GM18498 (cell line): Measurements from ENCODE around the gene BAZ2B.
A peak's percentile ranks its signal among the peaks of the same experiment; 100 is the strongest.
"Not testable (repeated sequence)": the region's sequence is repeated elsewhere in the genome, so short reads cannot be mapped to it uniquely, and the experiment has no call there.

ENCODE experiments used
- ATAC-seq: cut with Tn5 transposase; IDR thresholded peaks from one replicate; pipeline ENCODE4 v1.9.1; 2021; ENCODE audit warnings: mild to moderate bottlenecking, moderate library complexity; ENCODE audit not compliant: unreplicated experiment

Gene BAZ2B, protein sequence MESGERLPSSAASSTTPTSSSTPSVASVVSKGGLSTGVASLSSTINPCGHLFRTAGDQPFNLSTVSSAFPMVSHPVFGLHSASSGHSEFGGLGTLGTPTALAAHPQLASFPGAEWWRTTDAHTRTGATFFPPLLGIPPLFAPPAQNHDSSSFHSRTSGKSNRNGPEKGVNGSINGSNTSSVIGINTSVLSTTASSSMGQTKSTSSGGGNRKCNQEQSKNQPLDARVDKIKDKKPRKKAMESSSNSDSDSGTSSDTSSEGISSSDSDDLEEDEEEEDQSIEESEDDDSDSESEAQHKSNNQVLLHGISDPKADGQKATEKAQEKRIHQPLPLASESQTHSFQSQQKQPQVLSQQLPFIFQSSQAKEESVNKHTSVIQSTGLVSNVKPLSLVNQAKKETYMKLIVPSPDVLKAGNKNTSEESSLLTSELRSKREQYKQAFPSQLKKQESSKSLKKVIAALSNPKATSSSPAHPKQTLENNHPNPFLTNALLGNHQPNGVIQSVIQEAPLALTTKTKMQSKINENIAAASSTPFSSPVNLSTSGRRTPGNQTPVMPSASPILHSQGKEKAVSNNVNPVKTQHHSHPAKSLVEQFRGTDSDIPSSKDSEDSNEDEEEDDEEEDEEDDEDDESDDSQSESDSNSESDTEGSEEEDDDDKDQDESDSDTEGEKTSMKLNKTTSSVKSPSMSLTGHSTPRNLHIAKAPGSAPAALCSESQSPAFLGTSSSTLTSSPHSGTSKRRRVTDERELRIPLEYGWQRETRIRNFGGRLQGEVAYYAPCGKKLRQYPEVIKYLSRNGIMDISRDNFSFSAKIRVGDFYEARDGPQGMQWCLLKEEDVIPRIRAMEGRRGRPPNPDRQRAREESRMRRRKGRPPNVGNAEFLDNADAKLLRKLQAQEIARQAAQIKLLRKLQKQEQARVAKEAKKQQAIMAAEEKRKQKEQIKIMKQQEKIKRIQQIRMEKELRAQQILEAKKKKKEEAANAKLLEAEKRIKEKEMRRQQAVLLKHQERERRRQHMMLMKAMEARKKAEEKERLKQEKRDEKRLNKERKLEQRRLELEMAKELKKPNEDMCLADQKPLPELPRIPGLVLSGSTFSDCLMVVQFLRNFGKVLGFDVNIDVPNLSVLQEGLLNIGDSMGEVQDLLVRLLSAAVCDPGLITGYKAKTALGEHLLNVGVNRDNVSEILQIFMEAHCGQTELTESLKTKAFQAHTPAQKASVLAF (N-terminal part only)

GRCh38 chr2:159616286-159616701 lies at the start of gene BAZ2B:
Gene BAZ2B (minus strand): TSS chr2:159616548. CDS start chr2:159478719, 137,829 bp downstream.
- ATAC-seq, result peak; percentile 43

- ATAC-seq, result no peak
Observed at GRCh38 chr2:159661286-159661685, 44.9 kb upstream of the BAZ2B start.

GRCh38 chr2:159658881-159659873 lies 42.8 kb upstream of the BAZ2B start:
- ATAC-seq, result no peak

- ATAC-seq, result no peak
Observed at GRCh38 chr2:159653962-159654361, 37.6 kb upstream of the BAZ2B start.

DNA sequence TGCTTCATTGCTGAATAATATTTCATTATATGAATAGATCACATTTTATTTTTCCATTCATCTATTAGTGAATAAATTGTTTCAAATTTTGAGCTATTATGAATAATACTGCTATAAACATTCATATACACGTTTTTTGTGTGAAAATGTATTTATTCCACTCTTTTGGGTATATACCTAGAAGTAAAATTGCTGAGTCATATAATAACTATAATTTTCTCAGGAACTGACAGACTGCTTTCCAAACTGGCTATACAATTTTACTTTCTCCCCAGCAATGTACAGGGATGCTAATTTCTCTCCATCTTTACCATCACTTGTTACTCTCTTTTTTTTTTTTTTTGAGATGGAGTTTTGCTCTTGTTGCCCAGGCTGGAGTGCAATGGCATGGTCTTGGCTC lies 35.5 kb upstream of the BAZ2B start:
- no peak for ATAC-seq

- ATAC-seq, result no peak
Observed at GRCh38 chr2:159650574-159650973, 34.2 kb upstream of the BAZ2B start.

GRCh38 chr2:159648643-159649042 lies 32.3 kb upstream of the BAZ2B start:
- ATAC-seq, result no peak

GRCh38 chr2:159647667-159648066 lies 31.3 kb upstream of the BAZ2B start:
- ATAC-seq, result no peak

GRCh38 chr2:159640176-159640575 lies 23.8 kb upstream of the BAZ2B start:
- no peak for ATAC-seq

DNA sequence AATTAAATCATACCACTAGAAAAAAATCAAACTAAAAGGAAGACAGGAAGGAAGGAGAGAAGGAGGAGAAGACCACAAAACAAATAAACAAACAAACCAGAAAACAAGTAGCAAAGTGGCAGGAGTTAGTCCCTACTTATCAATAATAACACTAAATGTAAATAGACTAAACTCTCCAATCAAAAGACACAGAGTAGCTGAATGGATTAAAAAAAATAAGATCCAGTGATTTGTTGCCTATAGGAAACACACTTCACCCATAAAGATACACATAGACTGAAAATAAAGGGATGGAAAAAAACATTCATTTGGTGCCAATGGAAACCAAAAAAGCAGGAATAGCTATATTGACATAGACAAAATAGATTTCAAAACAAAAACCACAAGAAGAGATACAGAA lies 23.4 kb upstream of the BAZ2B start:
- no peak for ATAC-seq

DNA sequence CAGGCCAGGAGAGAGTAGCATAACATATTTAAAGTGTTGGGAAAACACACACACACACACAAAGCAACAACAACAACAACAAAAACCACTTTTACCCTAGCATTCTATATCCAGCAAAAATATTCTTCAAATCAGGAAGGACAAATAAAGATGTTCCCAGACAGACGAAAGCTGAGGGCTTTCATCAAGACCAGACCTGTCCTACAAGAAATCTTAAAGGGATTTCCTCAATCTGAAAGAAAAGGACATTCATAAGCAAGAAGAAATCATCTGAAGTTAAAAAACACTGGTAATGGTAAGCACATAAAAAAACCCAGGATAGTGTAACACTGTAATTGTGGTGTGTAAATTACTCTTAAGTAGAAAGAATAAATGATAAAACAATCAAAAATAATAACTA lies 22.7 kb upstream of the BAZ2B start:
- ATAC-seq, result no peak

DNA sequence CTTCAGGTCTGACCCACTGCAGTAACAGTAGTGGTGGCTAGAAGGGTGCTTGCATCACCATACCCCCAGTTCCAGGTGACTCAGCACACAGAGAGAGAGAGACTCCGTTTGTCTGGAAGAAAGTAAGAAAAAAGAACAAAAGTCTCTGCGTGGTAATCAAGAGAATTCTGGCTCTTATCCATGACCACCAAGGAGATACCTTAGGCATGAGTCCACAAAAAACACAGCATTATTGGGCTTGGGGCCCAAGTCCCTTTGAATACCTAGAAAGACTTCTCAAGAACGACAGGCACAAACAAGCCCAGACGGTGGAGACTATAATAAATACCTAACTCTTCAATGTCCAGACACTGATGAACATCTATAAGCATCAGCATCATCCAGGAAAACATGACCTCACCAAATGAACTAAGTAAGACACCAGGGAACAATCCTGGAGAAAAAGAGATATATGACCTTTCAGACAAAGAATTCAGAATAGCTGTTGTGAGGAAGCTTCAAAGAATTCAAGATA lies 21.7 kb upstream of the BAZ2B start:
- ATAC-seq, result no peak

GRCh38 chr2:159637240-159637639 lies 20.9 kb upstream of the BAZ2B start:
- ATAC-seq, result no peak

DNA sequence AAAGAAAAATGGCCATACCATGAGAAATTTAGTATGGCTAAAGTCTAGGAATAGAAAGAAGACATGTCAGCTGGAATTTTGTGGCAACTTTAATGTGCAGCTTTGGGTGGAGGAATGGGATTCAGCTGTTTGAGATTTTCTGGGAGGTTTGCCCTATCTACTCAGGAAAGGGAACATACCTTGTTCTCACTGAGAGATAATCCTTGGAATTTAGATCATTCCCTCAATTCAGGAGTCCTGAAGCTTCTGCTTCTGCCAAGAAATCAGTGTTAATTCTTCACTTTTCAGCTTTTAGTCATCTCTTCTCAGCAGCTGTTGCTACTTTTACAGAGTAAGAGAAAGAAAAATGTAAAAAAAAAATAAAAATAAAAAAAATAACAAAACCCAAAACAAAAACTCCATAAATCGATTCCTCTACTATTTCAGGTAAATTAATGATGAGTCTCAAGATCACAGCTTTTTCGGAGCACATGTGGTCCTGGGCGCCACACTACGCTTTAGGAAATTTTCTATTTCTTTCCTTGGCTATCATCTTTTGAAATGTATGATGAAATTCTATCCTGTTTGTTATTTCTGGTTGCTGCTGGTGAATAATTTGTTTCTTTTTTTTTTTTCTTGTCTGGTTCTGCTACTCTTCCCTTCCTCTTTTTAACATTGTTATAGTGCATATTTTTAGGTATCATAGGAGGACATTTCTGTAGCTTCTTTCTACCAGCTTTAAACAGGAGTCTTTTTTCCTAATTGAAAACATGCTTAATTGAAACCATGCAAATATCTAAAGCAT lies 18.9 kb upstream of the BAZ2B start:
- ATAC-seq, result no peak

DNA sequence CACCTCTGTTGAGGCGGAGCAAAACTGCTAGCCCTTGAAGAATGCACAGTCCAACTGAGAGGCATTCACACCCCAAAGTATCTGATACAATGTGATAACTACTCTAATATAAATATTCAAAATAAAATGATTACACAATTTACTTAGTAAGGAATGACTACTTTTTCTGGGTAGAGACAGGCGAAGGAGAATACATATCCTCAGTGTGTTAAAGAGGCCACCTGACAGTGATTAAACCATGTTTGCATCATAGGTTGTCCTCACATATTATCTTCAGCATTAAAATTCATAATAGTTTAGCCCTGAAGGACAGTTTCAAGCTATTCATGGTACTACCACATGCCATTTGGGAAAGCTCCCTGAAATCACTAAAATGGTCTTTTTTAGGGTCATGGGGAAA lies 16.9 kb upstream of the BAZ2B start:
- ATAC-seq, result no peak

DNA sequence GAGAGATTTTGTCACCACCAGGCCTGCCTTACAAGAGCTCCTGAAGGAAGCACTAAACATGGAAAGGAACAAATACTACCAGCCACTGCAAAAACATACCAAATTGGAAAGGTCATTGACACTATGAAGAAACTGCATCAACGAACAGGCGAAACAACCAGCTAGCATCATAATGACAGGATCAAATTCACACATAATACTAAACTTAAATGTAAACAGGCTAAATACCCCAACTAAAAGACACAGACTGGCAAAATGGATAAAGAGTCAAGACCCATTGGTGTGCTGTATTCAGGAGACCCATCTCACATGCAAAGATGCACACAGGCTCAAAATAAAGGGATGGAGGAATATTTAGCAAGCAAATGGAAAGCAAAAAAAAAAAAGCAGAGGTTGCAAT lies 9.3 kb upstream of the BAZ2B start:
- ATAC-seq, result not testable (repeated sequence)

DNA sequence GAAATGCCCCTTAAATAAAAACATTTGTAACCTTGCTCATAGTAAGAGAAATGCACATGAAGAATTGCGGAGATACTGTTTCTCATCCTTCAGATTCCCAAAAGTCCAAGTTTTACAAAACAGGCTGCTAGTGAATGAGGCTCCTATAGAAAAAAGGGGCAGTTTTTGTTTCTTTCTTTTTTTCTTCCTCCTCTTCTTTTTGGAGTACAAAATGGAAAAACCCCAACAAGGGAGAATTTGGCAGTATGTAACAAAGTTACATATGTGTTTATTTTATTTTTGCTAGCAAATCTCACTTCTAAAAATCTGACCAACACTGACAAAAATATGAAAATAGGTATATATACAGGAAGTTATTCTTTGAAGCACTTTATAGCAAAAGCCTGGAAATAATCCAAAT lies 7.1 kb upstream of the BAZ2B start:
- no peak for ATAC-seq

GRCh38 chr2:159622966-159623365 lies 6.6 kb upstream of the BAZ2B start:
- ATAC-seq, result no peak

- no peak for ATAC-seq
Observed at GRCh38 chr2:159620796-159621195, 4.4 kb upstream of the BAZ2B start.
